ENCODE results near the gene SERTAD4.
A peak's percentile ranks its signal among the peaks of the same experiment; 100 is the strongest.
"Not testable (repeated sequence)": the region's sequence is repeated elsewhere in the genome, so short reads cannot be mapped to it uniquely, and the experiment has no call there.

SERTAD4 gene

GRCh38 chr1:210232511-210233215 is at the start of gene SERTAD4:
SERTAD4 (plus strand) TSS chr1:210232796; CDS start chr1:210237961, 5,165 bp downstream.
- no peak for DNase-seq
- peaks cover 0 to 45% (median 40%) of the 10 kb centered on the region in 4 donors for H3K4me1 ChIP-seq
- H3K36me3 ChIP-seq = no peaks in the 10 kb centered on the region
- TF ChIP-seq CTCF (IDR thresholded peaks at IDR 0.05) = peak in 1 of 2 experiments; percentile 6
- intact Hi-C loops (cut with DNase I; ENCODE audit: low total_unique reads) = no loop called here
- no peaks in the 10 kb centered on the region for H3K9me3 ChIP-seq
- H3K27ac ChIP-seq = peak within 1 kb of the TSS; percentile 83 to 93
- no peaks in the 10 kb centered on the region for H3K27me3 ChIP-seq
- peak within 1 kb of the TSS; percentile 69 to 89 for H3K4me3 ChIP-seq

- no peak for TF ChIP-seq CTCF (IDR thresholded peaks at IDR 0.05)
- H3K36me3 ChIP-seq = no peaks in the 10 kb centered on the region
- no peaks in the 10 kb centered on the region for H3K4me1 ChIP-seq
- no peak overlapping the region for H3K4me3 ChIP-seq
- H3K27me3 ChIP-seq = no peaks in the 10 kb centered on the region
- H3K9me3 ChIP-seq = no peaks in the 10 kb centered on the region
- DNase-seq = no peak
- intact Hi-C loops (cut with DNase I; ENCODE audit: low total_unique reads) = no loop called here
- H3K27ac ChIP-seq = no peak overlapping the region
Observed at GRCh38 chr1:210185063-210185462, 47.5 kb upstream of the SERTAD4 start.

GRCh38 chr1:210187849-210188606 is 44.6 kb upstream of the SERTAD4 start:
- H3K4me3 ChIP-seq; DNase-seq; H3K27me3 ChIP-seq; H3K27ac ChIP-seq; intact Hi-C loops (cut with DNase I; ENCODE audit: low total_unique reads); H3K4me1 ChIP-seq; H3K36me3 ChIP-seq; H3K9me3 ChIP-seq: not testable (repeated sequence)

DNA sequence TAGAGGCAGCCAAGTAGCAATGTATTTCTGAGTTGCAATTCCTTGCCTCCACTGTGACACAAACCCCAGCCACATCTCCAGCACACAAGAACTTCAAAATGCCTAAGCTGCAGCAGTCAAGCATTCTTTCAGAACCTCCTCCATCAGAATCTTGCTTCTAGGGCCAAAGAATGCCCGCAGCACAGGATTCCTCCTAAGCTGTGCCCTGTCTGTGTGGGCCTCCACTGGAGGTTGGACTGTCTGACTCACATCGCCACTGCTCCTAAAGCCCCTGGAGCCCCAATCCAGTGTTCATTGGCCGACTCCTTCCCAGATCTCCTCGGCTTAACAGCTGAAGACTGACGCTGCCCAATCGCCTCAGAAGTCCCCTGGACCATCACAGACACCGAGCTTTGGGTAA is 43.2 kb upstream of the SERTAD4 start:
- no peak for TF ChIP-seq CTCF (IDR thresholded peaks at IDR 0.05)
- H3K27ac ChIP-seq = no peak overlapping the region
- no peak for DNase-seq
- H3K4me3 ChIP-seq = no peak overlapping the region
- H3K36me3 ChIP-seq = no peaks in the 10 kb centered on the region
- H3K4me1 ChIP-seq = no peaks in the 10 kb centered on the region
- intact Hi-C loops (cut with DNase I; ENCODE audit: low total_unique reads) = no loop called here
- no peaks in the 10 kb centered on the region for H3K27me3 ChIP-seq
- H3K9me3 ChIP-seq = no peaks in the 10 kb centered on the region

GRCh38 chr1:210195635-210196160 is 36.9 kb upstream of the SERTAD4 start:
- DNase-seq = no peak
- intact Hi-C loops (cut with DNase I; ENCODE audit: low total_unique reads) = loop anchor here (5.0 kb wide), 1 partner anchor 117 kb away; no protein-coding TSS in a partner anchor
- H3K27me3 ChIP-seq = no peaks in the 10 kb centered on the region
- no peaks in the 10 kb centered on the region for H3K36me3 ChIP-seq
- no peak for TF ChIP-seq CTCF (IDR thresholded peaks at IDR 0.05)
- no peak overlapping the region for H3K4me3 ChIP-seq
- no peaks in the 10 kb centered on the region for H3K4me1 ChIP-seq
- H3K27ac ChIP-seq = no peak overlapping the region
- peaks cover 0 to 9% (median 0%) of the 10 kb centered on the region in 3 donors for H3K9me3 ChIP-seq

GRCh38 chr1:210196266-210196665 is 36.3 kb upstream of the SERTAD4 start:
- DNase-seq = not testable (repeated sequence)
- intact Hi-C loops (cut with DNase I; ENCODE audit: low total_unique reads) = loop anchor here (5.0 kb wide), 1 partner anchor 116 kb away; no protein-coding TSS in a partner anchor

More at GRCh38 chr1:210196266-210196665, 36.3 kb upstream of the SERTAD4 start:
- not testable (repeated sequence) for H3K4me3 ChIP-seq, H3K36me3 ChIP-seq, H3K9me3 ChIP-seq, H3K27me3 ChIP-seq, H3K4me1 ChIP-seq, H3K27ac ChIP-seq

All from tibial artery (tissue), 4 donors.